Mucosa of descending colon (tissue), 3 donors: ENCODE data around the gene SPTLC2. TPM values are rescaled to one million over a fixed set of nuclear protein-coding genes. Genes with fewer than 3 reads are reported as not detected.

Experiments
- ATAC-seq: fragments of 200-7000 bp; cut with Tn5 transposase; one replicate; pipeline ENCODE4 v1.9.1; 2020; ENCODE audit warnings: mild to moderate bottlenecking, moderate library complexity
- DNase-seq, 3 donors: peaks; one replicate each; pipeline ENCODE4 v3.0.0-alpha.2; 2020
- H3K36me3 ChIP-seq: fragments of 200-600 bp; one replicate; pipeline ENCODE4 v1.8.0; 2021; ENCODE audit warnings: low read depth, mild to moderate bottlenecking
- H3K4me1 ChIP-seq: fragments of 200-600 bp; one replicate; pipeline ENCODE4 v1.8.0; 2021; ENCODE audit warnings: low read depth, mild to moderate bottlenecking
- H3K4me3 ChIP-seq: fragments of 200-600 bp; one replicate; pipeline ENCODE4 v1.8.0; 2021; ENCODE audit warnings: mild to moderate bottlenecking
- H3K9me3 ChIP-seq: fragments of 200-600 bp; one replicate; pipeline ENCODE4 v1.8.0; 2021; ENCODE audit warnings: mild to moderate bottlenecking
- intact Hi-C, 2 donors: fragments of 100-400 bp; cut with DNase I in 1 of 2; cut with micrococcal nuclease in 1 of 2; formaldehyde crosslinking; loops; one replicate each; pipeline versions ENCODE4 v1.11.0 to v1.11.1; 2022; cut with DNase I, micrococcal nuclease
- total RNA-seq, 3 donors: library from RNA; stranded (reverse); fragmentation: NEBNext Ultra II Directional in 2 of 3; extraction: Animal tissue kit (Norgen Biotek cat#: 25700) in 2 of 3; gene quantifications; one replicate each; pipeline versions ENCODE4 v1.2.1 to v1.2.4, GENCODE V29; 2021 to 2023
- TF ChIP-seq, protein P1 (sequence below): fragments of 200-600 bp; IDR thresholded peaks from one replicate; pipeline ENCODE4 v1.8.0; 2022; ENCODE audit warnings: antibody characterized with exemption, mild to moderate bottlenecking
- donor health status: DM: no; HTN: no; CAD: no; lungs with moderate emphysema.
- donor health status: DM: no; HTN: no; CAD: no.
- donor health status: DM: no; HTN: yes; CAD: no.

The SPTLC2 gene
- total RNA-seq, 3 donors from 2014 or later, result 43.2 to 67.1 (median 58.6) TPM

- DNase-seq, result no peak
- no peaks in the 10 kb centered on the region for H3K9me3 ChIP-seq
- no peaks in the 10 kb centered on the region for H3K4me1 ChIP-seq
- TF ChIP-seq, protein P1, sequence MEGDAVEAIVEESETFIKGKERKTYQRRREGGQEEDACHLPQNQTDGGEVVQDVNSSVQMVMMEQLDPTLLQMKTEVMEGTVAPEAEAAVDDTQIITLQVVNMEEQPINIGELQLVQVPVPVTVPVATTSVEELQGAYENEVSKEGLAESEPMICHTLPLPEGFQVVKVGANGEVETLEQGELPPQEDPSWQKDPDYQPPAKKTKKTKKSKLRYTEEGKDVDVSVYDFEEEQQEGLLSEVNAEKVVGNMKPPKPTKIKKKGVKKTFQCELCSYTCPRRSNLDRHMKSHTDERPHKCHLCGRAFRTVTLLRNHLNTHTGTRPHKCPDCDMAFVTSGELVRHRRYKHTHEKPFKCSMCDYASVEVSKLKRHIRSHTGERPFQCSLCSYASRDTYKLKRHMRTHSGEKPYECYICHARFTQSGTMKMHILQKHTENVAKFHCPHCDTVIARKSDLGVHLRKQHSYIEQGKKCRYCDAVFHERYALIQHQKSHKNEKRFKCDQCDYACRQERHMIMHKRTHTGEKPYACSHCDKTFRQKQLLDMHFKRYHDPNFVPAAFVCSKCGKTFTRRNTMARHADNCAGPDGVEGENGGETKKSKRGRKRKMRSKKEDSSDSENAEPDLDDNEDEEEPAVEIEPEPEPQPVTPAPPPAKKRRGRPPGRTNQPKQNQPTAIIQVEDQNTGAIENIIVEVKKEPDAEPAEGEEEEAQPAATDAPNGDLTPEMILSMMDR, result no peak
- H3K36me3 ChIP-seq, result no peaks in the 10 kb centered on the region
- ATAC-seq, result no peak
- intact Hi-C loops, result no loop called here
- no peak overlapping the region for H3K4me3 ChIP-seq
Observed at GRCh38 chr14:77488558-77488957, 127.9 kb downstream of the SPTLC2 start.

DNA sequence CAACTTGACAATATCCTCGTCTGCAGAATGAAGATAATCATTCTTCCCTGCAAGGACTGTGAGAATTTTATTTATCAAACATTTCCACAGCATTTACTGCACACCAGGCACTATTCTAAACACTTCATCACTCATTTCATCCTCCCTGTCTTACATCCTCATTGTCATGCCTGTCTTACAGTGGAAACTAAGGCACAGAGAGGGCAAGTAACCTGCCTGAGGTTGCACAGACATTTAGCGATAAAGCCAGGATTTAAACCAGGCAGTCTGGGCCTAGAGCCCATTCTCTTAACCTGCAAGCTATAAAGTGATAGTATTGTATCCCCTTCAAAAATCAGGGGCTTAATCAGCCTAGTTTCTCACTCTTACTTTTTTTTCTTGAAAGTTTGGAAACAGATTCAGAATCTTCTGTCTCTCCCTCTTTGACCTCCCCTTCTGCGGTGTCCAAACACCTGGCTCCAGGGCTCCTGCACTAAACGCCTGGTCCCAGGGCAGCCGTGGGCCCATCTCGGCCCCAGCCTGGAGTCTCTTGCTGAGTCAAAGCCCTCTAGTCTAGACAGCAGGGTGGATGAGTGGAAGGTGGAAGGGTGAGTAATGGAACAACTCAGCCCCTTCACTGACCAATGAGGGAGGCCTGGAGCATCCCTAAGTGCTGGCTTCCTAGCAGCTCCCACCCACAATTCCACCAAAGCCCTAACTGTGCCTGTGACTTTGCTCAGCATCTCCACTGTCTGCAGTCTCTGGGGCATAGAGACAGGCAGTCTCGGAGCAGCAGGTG, 130.3 kb downstream of the SPTLC2 start:
- TF ChIP-seq, protein P1, result no peak

GRCh38 chr14:77485256-77485655, 131.2 kb downstream of the SPTLC2 start:
- no peaks in the 10 kb centered on the region for H3K36me3 ChIP-seq
- ATAC-seq (no peak), DNase-seq (no peak)
- TF ChIP-seq, protein P1, result no peak
- H3K4me1 ChIP-seq, result no peaks in the 10 kb centered on the region
- H3K4me3 ChIP-seq, result no peak overlapping the region
- H3K9me3 ChIP-seq, result no peaks in the 10 kb centered on the region
- intact Hi-C loops, result no loop called here

More for the DNA sequence above, 130.3 kb downstream of the SPTLC2 start:
- ATAC-seq, result no peak
- no peaks in the 10 kb centered on the region for H3K9me3 ChIP-seq
- intact Hi-C loops, result no loop called here
- H3K4me1 ChIP-seq, result no peaks in the 10 kb centered on the region
- no peaks in the 10 kb centered on the region for H3K36me3 ChIP-seq
- DNase-seq, result no peak
- no peak overlapping the region for H3K4me3 ChIP-seq

DNA sequence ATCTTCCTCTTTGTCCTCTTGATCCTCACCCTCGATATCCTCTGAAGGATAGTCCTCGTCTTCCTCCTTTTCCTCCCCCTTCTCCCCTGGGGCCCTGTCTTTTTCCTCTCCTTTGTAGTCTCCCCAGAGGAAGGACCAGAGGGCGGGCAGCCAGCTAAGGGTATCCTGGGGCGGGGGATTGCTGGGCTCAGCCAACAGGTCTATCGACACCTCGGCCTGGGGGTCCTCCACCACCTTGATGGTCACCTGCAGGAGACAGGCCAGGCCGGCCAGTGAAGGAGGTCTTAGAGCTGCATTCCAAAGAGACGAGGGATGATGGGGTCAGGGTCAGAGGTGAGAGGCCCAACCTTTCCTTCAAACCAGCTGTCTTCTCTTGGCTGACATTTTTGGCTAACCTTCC, 134.0 kb downstream of the SPTLC2 start:
- Histone ChIP-seq H3K36me3 (no peaks in the 10 kb centered on the region), H3K4me3 (no peak overlapping the region), H3K4me1 (no peaks in the 10 kb centered on the region), H3K9me3 (no peaks in the 10 kb centered on the region)
- ATAC-seq (no peak), DNase-seq (no peak)
- TF ChIP-seq, protein P1, result no peak
- intact Hi-C loops, result no loop called here

DNA sequence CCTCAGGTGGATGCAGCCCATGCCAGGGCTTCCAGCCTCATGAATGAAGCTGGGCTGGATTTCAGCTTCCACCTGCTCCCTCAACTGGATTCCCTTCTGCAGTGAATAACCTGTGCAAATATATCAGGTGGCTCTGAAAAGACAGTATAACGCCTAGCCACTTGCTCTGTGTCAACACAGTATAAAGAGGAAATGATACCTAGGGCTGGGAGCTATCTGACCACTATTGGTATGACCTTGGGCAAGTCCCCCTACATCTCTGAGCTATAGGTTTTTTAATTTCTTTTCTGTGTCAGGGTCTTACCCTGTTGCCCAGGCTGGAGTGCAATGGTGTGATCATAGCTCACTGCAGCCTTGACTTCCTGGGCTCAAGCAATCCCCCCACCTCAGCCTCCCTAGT, 137.6 kb downstream of the SPTLC2 start:
- H3K4me3 ChIP-seq, result no peak overlapping the region
- no peak for DNase-seq
- ATAC-seq, result no peak
- intact Hi-C loops, result no loop called here
- TF ChIP-seq, protein P1, result no peak
- H3K4me1 ChIP-seq, result no peaks in the 10 kb centered on the region
- no peaks in the 10 kb centered on the region for H3K9me3 ChIP-seq
- H3K36me3 ChIP-seq, result no peaks in the 10 kb centered on the region
